Fibroblast of the aortic adventitia (primary cell): Measurements from ENCODE around the gene EPB42. TPM values are rescaled to one million over a fixed set of nuclear protein-coding genes. Genes with fewer than 3 reads are reported as not detected.

Experiments used
- DNase-seq: peaks from one replicate; pipeline ENCODE4 v3.0.0-alpha.2; 2010; ENCODE audit warnings: low read depth
- H3K4me3 ChIP-seq: 2 replicates; pipeline ENCODE4 v1.5.1; 2011; ENCODE audit warnings: low read depth, mild to moderate bottlenecking, control low read depth, low read length, moderate library complexity
- total RNA-seq: library from RNA; depleted of rRNA; stranded (reverse); fragments of >200 nt; gene quantifications from 2 replicates; pipeline ENCODE4 v1.2.3, GENCODE V29; 2012; ENCODE audit warnings: low replicate concordance
- TF ChIP-seq, protein P1 (sequence below): IDR thresholded peaks from 2 replicates; pipeline ENCODE4 v1.5.1; 2011; ENCODE audit warnings: mild to moderate bottlenecking, low read length, control low read depth, inconsistent platforms; ENCODE audit not compliant: insufficient read depth

EPB42 gene
- total RNA-seq, 1 donor = not detected

GRCh38 chr15:43196760-43197548 lies 23.9 kb downstream of the EPB42 start:
- no peak for DNase-seq
- H3K4me3 ChIP-seq = no peak overlapping the region
- TF ChIP-seq, protein P1, sequence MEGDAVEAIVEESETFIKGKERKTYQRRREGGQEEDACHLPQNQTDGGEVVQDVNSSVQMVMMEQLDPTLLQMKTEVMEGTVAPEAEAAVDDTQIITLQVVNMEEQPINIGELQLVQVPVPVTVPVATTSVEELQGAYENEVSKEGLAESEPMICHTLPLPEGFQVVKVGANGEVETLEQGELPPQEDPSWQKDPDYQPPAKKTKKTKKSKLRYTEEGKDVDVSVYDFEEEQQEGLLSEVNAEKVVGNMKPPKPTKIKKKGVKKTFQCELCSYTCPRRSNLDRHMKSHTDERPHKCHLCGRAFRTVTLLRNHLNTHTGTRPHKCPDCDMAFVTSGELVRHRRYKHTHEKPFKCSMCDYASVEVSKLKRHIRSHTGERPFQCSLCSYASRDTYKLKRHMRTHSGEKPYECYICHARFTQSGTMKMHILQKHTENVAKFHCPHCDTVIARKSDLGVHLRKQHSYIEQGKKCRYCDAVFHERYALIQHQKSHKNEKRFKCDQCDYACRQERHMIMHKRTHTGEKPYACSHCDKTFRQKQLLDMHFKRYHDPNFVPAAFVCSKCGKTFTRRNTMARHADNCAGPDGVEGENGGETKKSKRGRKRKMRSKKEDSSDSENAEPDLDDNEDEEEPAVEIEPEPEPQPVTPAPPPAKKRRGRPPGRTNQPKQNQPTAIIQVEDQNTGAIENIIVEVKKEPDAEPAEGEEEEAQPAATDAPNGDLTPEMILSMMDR = no peak

GRCh38 chr15:43194795-43195194 lies 26.0 kb downstream of the EPB42 start:
- TF ChIP-seq, protein P1 = no peak
- no peak overlapping the region for H3K4me3 ChIP-seq
- DNase-seq = no peak

DNA sequence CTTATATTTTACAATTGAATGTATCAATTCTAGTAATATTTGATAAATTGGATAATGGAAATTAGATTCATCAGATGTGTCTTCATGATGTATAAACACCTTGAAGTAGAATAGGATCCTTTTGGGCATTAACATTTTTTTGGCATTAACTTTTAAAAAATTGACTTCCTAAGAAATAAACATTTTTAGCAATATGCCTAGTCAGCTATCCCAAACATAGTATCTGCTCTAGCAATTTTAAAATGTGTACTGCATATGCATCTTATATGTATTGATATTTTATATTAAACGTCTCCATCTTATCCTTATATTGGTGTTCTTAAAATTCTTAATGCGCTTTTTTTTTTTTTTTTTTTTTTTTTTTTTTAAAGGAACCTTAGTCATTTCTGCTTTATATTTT lies 27.1 kb downstream of the EPB42 start:
- no peak overlapping the region for H3K4me3 ChIP-seq
- DNase-seq = no peak
- TF ChIP-seq, protein P1 = no peak

- TF ChIP-seq, protein P1 = no peak
- DNase-seq = peak; percentile 60
- H3K4me3 ChIP-seq = no peak overlapping the region
Observed at GRCh38 chr15:43190178-43190577, 30.6 kb downstream of the EPB42 start.

DNA sequence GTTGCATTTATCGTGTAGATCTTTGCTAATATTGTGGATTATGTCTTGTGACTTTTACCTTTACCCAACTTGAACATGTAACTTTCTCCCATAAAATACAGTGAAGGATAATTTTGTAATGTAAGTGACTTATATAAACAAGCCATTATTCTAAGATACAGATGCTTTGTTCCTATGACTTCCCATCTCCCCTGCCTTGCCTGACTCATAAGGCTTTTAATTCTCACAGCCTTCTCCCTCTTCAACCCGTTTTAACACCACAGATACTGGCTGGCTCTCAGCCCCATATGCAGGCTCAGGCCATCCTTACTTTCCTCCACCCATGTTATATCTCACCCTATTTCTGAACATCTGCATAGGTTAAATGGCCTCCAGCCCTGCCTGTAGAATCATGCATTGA lies 31.5 kb downstream of the EPB42 start:
- no peak for DNase-seq
- TF ChIP-seq, protein P1 = no peak
- H3K4me3 ChIP-seq = no peak overlapping the region

GRCh38 chr15:43187544-43188155 lies 33.2 kb downstream of the EPB42 start:
- H3K4me3 ChIP-seq = no peak overlapping the region
- TF ChIP-seq, protein P1 = peak; percentile 77
- DNase-seq = peak; percentile 77
